Activated CD4-positive, alpha-beta memory T cell treated with anti-CD3 and anti-CD28 coated beads for 36 hours (primary cell): Measurements from ENCODE around the gene HLA-DMB. TPM values are rescaled to one million over a fixed set of nuclear protein-coding genes. Genes with fewer than 3 reads are reported as not detected.

Source experiments
- total RNA-seq, 2 experiments: library from RNA; stranded (reverse); gene quantifications; one replicate each; pipeline ENCODE4 v1.2.3, GENCODE V29; 2021

HLA-DMB gene
- total RNA-seq, 2 experiments from 2014 or later = 1.6 to 1.9 TPM

Other genes starting within 250 kb of the HLA-DMB start
- not detected for gene HLA-DQA2, start 199.6 kb downstream of the HLA-DMB start, total RNA-seq
- not detected for gene HLA-DQB2, start 177.5 kb downstream of the HLA-DMB start, total RNA-seq
- 1 to 10 TPM; 1.3 to 1.7 TPM for gene HLA-DOB, start 124.0 kb downstream of the HLA-DMB start, total RNA-seq
- gene TAP2, start 102.3 kb downstream of the HLA-DMB start, total RNA-seq = 100 to 1,000 TPM; 134 to 143 TPM
- gene PSMB8, start 97.0 kb downstream of the HLA-DMB start, total RNA-seq = 100 to 1,000 TPM; 350 to 370 TPM
- 100 to 1,000 TPM; 245 to 258 TPM for gene TAP1, start 87.3 kb downstream of the HLA-DMB start, total RNA-seq
- gene PSMB9, start 86.8 kb downstream of the HLA-DMB start, total RNA-seq = 100 to 1,000 TPM; 296 to 302 TPM
- 10 to 100 TPM in 1 of 2 experiments, 1 to 10 TPM in 1; 9.6 to 10.2 TPM for gene HLA-DMA, start 12.1 kb upstream of the HLA-DMB start, total RNA-seq
- gene BRD2, start 27.6 kb upstream of the HLA-DMB start, total RNA-seq = 100 to 1,000 TPM; 168 to 190 TPM
- under 1 TPM; 0.53 to 0.55 TPM for gene HLA-DOA, start 68.6 kb upstream of the HLA-DMB start, total RNA-seq
- 10 to 100 TPM; 19.3 to 20.9 TPM for gene HLA-DPA1, start 132.6 kb upstream of the HLA-DMB start, total RNA-seq
- gene HLA-DPB1, start 135.0 kb upstream of the HLA-DMB start, total RNA-seq = 1 to 10 TPM; 5.1 to 6.9 TPM